Smooth muscle cell of the umbilical artery (primary cell): ENCODE results near the gene CNNM3. TPM values are rescaled to one million over a fixed set of nuclear protein-coding genes. Genes with fewer than 3 reads are reported as not detected.

Experiments used
- total RNA-seq: library from RNA; depleted of rRNA; stranded (reverse); fragments of >200 nt; gene quantifications from 2 replicates; pipeline ENCODE4 v1.2.3, GENCODE V29; 2014

Gene CNNM3
- 6.5 and 8.4 TPM in 2 replicates for total RNA-seq

DNA sequence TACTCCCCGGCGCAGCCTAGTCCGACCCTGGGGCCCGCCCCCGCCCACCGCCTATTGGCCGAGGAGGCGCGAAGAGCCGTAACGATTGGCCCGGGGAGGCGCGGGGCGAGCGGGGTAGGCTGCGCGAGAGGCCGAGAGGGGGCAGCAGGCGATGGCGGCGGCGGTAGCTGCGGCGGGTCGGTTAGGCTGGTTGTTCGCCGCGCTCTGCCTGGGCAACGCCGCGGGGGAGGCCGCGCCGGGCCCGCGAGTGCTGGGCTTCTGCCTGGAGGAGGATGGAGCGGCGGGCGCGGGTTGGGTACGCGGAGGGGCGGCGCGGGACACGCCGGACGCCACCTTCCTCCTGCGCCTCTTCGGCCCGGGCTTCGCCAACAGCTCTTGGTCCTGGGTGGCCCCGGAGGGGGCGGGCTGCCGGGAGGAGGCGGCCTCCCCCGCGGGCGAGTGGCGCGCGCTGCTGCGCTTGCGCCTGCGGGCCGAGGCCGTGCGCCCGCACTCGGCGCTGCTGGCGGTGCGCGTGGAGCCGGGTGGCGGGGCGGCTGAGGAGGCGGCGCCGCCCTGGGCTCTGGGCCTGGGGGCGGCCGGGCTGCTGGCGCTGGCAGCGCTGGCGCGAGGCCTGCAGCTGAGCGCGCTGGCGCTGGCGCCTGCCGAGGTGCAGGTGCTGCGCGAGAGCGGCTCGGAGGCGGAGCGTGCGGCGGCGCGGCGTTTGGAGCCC, at the start of gene CNNM3:
TSS of gene CNNM3 (plus strand) at position 142 of the 709 bp plus-strand sequence. CDS start at position 152, 10 bp downstream.

DNA sequence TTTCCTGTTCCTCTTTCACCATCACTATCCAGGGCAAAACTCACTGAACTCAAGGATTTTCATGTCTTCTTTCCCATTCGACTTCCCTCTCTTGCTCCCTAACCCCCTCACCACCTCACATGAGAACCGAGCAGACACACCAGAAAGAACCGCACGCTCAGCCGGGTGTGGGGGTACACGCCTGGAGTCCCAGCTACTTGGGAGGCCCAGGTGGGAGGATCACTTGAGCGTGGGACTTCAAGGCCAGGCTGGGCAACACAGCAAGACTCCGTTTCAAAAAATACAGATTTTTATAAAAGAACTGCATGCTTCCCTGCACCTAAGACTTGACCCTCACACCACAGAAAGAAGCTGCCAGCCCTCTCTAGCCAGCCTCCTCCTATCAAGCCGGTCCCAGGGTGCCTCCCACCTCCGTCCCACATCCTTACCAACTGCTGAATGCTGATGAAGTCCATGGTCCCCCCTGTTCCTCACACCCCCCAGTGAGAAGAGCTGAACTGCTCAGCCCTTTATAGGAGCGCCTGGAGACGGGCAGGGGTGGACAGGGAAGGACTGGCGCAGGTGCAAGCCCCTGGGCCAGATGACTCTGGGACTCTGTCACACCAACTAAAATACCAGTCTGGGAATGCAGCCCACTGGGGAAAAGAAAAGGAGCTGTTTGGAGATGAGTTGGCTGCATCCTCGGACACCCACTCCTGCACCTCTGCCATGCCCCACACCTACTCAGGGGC, 27.6 kb downstream of the CNNM3 start, which contains the start of gene ANKRD23:
TSS of gene ANKRD23 (minus strand) at position 484 of the 731 bp plus-strand sequence. CDS start at position 455, 29 bp downstream.

DNA sequence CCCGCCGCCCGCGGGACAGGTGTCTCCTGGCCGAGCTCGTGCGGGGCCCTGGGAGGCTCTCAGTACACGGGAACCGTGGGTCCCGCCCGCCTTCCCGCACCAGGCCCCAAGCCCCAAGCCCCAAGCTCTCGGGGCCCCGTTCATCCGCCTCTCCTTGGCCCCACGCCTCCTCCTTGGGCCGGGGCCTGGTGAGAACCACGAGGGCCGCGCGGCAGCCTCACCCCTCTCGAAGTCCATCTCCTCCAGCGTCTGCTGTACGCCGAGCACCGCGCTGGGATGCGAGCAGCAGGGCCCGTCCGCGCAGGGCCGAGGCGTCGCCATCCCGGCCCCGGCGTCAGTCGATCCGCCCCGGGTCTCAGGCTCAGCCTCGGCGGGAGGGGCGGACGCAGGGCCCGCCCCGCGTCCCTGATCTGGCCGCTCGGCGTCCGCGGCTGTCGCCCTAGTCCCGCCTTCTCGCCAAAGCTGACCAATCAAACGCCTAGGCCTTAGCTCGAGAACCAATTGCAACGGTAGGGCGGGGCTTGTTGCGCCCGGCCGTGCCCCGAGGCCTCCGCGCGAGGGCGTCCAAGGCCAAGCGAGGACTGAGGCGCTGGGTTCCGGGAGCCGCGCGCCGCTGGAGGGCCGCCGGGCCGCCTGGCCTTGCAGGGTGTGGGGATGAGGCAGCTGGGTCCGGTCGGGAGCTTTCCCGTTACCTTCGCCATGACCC, 41.8 kb downstream of the CNNM3 start, which contains the start of gene ANKRD39:
TSS of gene ANKRD39 (minus strand) at position 350 of the 706 bp plus-strand sequence. CDS start at position 321, 29 bp downstream.

DNA sequence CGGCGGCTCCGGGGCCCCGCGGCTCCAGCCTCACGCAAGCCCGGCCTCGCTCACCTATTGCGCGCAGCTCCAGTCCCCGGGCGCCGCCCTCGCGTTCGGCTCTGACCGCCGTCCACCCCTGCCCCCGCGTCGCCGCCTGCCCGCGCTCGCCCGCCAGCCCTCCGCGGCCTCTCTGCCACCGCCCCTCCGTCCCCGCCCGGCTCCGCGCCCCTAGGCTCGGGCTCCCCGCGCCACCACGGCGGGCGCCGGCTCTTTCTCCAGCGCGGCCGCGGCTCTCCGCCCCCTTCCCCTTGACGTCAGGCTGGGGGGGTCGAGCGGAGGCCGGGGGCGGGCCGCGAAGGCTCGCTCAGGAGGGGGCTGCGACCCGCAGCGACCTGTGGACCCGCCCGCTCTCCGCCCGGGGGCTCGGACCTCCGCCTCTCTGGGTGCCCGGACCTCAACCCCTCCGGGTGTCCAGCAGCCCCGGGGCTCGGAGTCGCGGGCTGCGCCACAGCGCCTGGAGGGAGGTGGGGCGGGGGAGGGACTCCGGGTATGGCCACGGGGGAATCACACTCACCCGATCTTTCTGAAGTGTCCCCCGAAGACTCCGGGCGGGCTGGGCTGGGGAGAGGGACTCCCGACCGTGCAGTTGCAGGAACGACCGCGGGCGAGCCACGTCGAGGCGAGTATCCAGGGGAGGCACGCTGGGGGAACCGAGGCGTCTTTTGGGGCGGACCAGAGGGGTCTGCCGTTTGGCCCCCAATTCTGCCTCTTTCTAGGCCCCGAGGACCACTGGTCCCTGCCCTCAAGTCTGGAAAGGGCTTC, 54.0 kb downstream of the CNNM3 start, which contains the start of gene SEMA4C:
TSS of gene SEMA4C (minus strand) at position 259 of the 804 bp plus-strand sequence. CDS start 2,194 bp downstream, outside the sequence.

Other genes with a start within 250 kb of the CNNM3 start
- 36.5 and 37.4 TPM in 2 replicates for gene KANSL3, start 178.0 kb upstream of the CNNM3 start, total RNA-seq
- gene FER1L5, start 173.5 kb upstream of the CNNM3 start, total RNA-seq: 0.32 and 0.59 TPM in 2 replicates
- gene LMAN2L, start 76.2 kb upstream of the CNNM3 start, total RNA-seq: 37.8 and 45.1 TPM in 2 replicates
- gene CNNM4, start 55.4 kb upstream of the CNNM3 start, total RNA-seq: 3.3 and 4.7 TPM in 2 replicates
- gene ANKRD23, start 27.8 kb downstream of the CNNM3 start, total RNA-seq: 1.2 and 1.7 TPM in 2 replicates
- 4.2 and 6.8 TPM in 2 replicates for gene ANKRD39, start 41.7 kb downstream of the CNNM3 start, total RNA-seq
- gene SEMA4C, start 53.8 kb downstream of the CNNM3 start, total RNA-seq: 31.2 and 34.1 TPM in 2 replicates
- not detected in 2 replicates for gene FAM178B, start 170.3 kb downstream of the CNNM3 start, total RNA-seq